GM18519 (cell line): Measurements from ENCODE around the gene PCNA.
A peak's percentile ranks its signal among the peaks of the same experiment; 100 is the strongest.
"Not testable (repeated sequence)": the region's sequence is repeated elsewhere in the genome, so short reads cannot be mapped to it uniquely, and the experiment has no call there.

Source experiments
- ATAC-seq: cut with Tn5 transposase; IDR thresholded peaks from one replicate; pipeline ENCODE4 v1.9.1; 2021; ENCODE audit warnings: mild to moderate bottlenecking, moderate library complexity; ENCODE audit not compliant: unreplicated experiment, low FRiP score

The PCNA gene

GRCh38 chr20:5104479-5104878 is 15.3 kb downstream of the PCNA start:
- no peak for ATAC-seq

GRCh38 chr20:5100684-5101347 is 18.9 kb downstream of the PCNA start:
- no peak for ATAC-seq

GRCh38 chr20:5099909-5100308 is 19.8 kb downstream of the PCNA start:
- not testable (repeated sequence) for ATAC-seq

DNA sequence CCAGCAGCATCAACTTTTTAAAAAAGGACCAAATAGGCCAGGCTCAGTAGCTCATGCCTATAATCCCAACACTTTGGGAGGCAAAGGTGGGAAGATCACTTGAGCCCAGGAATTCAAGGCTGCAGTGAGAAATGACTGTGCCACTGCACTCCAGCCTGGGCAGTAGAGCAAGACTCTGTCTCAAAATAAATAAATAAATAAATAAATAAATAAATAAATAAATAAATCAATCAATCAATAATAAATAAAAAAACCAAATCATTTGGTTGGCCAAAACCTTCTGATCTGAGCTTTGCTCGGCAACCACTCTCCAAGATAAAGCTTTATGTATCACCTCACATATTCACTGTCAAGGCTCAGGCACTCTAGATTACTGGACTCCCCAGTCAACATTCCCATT is 20.7 kb downstream of the PCNA start:
- ATAC-seq, result not testable (repeated sequence)

DNA sequence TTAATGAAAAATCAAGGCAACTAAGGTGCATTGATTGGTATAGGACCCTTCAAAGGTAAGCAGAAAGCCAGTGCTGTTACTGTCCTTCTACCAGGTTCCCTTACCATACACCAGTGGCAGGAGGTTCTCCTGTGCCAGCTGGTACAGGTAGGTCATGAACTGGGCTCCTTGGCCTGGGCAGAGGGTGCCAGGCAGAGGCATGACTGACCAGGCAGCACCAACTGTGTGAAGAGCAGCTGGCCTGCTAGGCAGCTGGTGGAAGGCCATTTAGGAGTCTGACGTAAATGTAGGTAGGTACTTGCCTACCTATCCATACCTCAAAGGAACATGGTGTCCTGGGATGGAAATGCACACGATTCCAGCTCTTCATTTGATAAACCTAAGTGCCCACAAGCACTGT is 23.3 kb downstream of the PCNA start:
- ATAC-seq, result no peak

DNA sequence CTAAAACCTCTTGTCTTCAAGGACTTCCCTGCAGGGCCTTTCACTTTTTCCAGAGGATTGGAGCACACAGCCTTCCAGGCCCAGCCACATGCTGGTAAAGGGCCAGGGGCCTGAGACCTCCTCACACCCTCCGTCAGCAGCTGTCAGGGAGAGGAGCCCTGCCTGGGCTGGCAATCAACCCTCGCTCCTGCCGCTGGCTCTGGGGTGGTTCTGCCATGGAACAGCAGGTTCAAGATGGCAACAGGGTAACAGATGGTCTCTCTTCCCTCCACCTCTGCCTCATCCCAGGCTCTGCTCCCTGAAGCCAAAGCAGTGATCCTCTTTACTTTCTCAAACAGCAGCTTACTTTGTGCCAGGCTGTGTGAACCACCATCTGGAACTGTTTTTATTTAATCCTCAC is 23.8 kb downstream of the PCNA start:
- ATAC-seq, result no peak

DNA sequence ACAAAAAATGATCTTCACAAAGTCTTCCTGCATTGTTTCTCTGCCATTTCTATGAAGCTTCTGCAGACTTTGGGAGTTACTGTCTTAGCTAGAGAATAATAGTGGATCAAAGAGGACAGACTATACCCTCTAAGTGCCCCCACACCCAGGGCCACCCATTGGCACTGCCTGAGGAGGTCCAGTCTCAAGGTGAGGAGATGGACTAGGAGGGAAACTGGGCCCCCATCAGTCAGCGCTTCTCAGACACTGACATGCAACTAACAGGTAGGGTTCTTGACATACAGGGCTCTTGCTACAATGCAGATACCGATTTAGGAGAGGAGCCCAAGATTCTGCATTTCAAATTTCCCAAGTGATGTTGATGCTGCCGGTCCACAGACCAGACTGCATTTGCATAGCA is 24.3 kb downstream of the PCNA start:
- ATAC-seq, result no peak

GRCh38 chr20:5092765-5093339 is 26.9 kb downstream of the PCNA start:
- no peak for ATAC-seq

DNA sequence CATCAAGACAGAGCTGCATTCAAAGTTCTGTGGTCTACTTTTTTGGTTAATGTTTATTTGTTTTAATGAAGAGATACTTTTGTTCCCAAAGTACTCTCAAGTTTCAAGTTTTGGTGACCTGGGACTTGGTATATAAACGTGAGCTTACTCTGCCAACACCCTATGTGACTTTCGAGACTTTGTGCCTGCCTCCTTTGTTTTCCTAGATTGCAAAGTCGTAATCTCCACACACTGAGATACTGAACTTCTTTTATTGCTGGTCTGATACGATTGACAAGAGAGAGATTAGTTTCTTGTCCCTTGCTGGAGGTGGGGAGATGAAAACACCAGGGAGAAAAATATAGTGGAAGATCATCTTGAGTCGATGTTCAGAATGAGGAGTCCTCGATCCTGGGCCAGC is 27.9 kb downstream of the PCNA start:
- ATAC-seq, result no peak

DNA sequence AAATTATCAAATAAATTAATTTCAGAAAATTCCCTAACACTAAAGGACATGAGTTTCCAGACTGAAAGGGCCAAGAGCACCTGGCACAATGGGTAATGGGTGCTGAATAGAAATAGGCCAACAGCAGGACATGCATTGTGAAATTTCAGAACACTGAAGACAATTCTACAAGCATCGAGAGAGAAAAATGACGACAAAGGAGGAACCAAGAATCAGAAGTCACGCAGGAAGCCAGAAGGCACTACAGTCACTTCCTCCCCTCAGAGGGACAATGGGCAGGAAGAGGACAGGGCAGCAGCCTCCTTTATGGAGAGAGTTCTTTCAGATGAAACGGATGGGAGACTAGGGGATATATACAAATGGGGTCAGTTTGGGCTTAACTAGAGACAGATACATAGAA is 29.6 kb downstream of the PCNA start:
- ATAC-seq, result no peak

GRCh38 chr20:5088688-5089087 is 31.1 kb downstream of the PCNA start:
- no peak for ATAC-seq

GRCh38 chr20:5085380-5085779 is 34.4 kb downstream of the PCNA start:
- no peak for ATAC-seq

DNA sequence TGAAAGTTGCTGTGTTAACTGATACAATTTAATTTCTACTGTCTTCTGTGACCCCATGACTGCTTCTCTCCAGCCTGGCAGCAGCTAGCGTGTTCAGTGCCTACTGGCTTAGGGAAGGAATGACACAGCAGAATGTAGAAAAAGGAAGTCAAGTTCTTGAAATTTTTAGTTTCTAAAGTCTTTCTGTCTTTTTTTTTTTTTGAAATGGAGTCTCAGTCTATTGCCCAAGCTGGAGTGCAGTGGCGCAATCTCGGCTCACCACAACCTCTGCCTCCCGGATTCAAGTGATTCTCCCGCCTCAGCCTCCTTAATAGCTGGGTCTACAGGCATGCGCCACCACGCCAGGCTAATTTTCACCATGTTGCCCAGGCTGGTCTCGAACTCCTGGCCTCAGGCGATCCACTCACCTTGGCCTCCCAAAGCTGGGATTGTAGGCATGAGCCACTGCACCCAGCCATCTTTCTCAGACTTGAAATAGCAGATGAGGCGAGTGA is 39.3 kb downstream of the PCNA start:
- peak; percentile 39 for ATAC-seq

GRCh38 chr20:5078399-5078958 is 41.3 kb downstream of the PCNA start:
- ATAC-seq, result peak; percentile 94

- no peak for ATAC-seq
Observed at GRCh38 chr20:5077761-5078387, 41.9 kb downstream of the PCNA start.

DNA sequence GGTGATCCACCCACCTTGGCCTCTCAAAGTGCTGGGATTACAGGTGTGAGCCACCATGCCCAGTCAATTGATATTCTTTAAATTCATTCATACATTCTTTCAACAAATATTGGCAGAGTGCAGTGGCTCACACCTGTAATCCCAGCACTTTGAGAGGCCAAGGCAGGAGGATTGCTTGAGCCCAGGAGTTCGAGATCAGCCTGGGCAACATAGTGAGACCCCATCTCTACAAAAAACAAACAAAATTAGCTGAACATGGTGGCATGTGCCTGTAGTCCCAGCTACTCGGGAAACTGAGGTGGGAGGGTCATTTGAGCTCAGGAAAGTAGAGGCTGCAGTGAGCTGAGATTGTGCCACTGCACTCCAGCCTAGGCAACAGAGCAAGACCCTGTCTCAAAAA is 42.8 kb downstream of the PCNA start:
- ATAC-seq, result not testable (repeated sequence)

GRCh38 chr20:5074232-5074674 is 45.5 kb downstream of the PCNA start:
- ATAC-seq, result no peak

GRCh38 chr20:5073660-5074231 is 46.0 kb downstream of the PCNA start:
- ATAC-seq, result no peak

DNA sequence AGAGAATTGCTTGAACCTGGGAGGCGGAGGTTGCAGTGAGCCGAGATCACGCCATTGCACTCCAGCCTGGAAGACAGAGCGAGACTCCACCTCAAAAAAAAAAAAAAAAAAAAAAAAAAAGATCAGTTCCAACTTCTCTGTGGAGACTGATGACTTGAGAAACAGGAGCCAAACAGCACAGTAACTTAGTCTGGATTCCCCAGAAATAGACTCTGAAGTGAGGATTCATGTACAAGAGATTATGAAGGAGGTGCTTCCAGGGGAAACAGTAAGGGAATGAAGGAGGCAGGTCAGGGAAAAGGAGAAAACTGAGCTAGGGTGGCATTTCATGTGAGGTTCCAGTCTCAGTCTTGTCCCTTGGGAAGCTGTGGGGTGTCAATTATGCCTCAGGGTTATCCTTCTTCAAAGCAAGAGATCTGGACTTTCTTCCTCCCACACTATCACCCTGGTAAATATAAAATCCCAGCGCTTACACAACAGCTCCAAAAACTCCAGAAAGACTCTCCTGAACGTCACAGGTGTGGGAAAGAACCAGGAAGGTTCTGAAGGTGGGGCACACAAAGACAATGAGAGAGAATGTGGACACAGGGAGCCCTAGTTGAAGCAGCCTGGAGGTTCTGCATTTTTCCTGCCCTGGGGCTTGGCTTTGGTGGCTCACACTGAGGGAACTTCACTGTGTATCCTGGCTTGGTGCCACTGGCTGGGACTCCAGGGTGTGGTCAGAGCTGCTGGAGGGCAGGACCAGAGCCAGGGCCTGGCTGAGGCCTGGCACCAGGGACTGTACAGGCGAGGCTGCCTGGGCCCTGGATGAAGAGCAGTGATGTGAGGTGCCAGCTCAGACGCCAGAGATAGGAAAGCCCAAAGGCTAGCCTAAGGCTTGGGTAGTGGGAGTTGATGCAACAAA is 46.8 kb downstream of the PCNA start:
- ATAC-seq, result no peak

- ATAC-seq, result not testable (repeated sequence)
Observed at GRCh38 chr20:5071942-5072341, 47.8 kb downstream of the PCNA start.
